ENCODE measurements around the gene MTMR2.

- TF ChIP-seq ZFP3 (CRISPR knock-in tag; IDR thresholded peaks at IDR 0.05) (no peak), ZFP30 (CRISPR knock-in tag; IDR thresholded peaks at IDR 0.05) (no peak), RARB (CRISPR knock-in tag; IDR thresholded peaks at IDR 0.05) (no peak), PATZ1 (CRISPR knock-in tag; IDR thresholded peaks at IDR 0.05; ENCODE audit: borderline replicate concordance) (no peak), TCF4 (CRISPR knock-in tag; IDR thresholded peaks at IDR 0.05; ENCODE audit: borderline replicate concordance) (no peak), ARNTL (CRISPR knock-in tag; IDR thresholded peaks at IDR 0.05; ENCODE audit: borderline replicate concordance, low read depth) (no peak), TOX (CRISPR knock-in tag; IDR thresholded peaks at IDR 0.05; ENCODE audit: borderline replicate concordance) (no peak), ZNF70 (CRISPR knock-in tag; IDR thresholded peaks at IDR 0.05) (no peak), ESRRG (CRISPR knock-in tag; IDR thresholded peaks at IDR 0.05) (no peak), ZC3H10 (CRISPR knock-in tag; IDR thresholded peaks at IDR 0.05) (no peak)
- TF ChIP-seq, protein P1, sequence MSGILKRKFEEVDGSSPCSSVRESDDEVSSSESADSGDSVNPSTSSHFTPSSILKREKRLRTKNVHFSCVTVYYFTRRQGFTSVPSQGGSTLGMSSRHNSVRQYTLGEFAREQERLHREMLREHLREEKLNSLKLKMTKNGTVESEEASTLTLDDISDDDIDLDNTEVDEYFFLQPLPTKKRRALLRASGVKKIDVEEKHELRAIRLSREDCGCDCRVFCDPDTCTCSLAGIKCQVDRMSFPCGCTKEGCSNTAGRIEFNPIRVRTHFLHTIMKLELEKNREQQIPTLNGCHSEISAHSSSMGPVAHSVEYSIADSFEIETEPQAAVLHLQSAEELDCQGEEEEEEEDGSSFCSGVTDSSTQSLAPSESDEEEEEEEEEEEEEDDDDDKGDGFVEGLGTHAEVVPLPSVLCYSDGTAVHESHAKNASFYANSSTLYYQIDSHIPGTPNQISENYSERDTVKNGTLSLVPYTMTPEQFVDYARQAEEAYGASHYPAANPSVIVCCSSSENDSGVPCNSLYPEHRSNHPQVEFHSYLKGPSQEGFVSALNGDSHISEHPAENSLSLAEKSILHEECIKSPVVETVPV (CRISPR knock-in tag; IDR thresholded peaks at IDR 0.05), result no peak
- TF ChIP-seq, protein P2, sequence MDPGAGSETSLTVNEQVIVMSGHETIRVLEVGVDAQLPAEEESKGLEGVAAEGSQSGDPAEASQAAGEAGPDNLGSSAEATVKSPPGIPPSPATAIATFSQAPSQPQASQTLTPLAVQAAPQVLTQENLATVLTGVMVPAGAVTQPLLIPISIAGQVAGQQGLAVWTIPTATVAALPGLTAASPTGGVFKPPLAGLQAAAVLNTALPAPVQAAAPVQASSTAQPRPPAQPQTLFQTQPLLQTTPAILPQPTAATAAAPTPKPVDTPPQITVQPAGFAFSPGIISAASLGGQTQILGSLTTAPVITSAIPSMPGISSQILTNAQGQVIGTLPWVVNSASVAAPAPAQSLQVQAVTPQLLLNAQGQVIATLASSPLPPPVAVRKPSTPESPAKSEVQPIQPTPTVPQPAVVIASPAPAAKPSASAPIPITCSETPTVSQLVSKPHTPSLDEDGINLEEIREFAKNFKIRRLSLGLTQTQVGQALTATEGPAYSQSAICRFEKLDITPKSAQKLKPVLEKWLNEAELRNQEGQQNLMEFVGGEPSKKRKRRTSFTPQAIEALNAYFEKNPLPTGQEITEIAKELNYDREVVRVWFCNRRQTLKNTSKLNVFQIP (CRISPR knock-in tag; IDR thresholded peaks at IDR 0.05; ENCODE audit: borderline replicate concordance, low read depth), result no peak
These were observed 32.3 kb downstream of the MTMR2 start for GRCh38 chr11:95891423-95892170.
